Measurements from ENCODE around the gene SEBOX.

The SEBOX gene

DNA sequence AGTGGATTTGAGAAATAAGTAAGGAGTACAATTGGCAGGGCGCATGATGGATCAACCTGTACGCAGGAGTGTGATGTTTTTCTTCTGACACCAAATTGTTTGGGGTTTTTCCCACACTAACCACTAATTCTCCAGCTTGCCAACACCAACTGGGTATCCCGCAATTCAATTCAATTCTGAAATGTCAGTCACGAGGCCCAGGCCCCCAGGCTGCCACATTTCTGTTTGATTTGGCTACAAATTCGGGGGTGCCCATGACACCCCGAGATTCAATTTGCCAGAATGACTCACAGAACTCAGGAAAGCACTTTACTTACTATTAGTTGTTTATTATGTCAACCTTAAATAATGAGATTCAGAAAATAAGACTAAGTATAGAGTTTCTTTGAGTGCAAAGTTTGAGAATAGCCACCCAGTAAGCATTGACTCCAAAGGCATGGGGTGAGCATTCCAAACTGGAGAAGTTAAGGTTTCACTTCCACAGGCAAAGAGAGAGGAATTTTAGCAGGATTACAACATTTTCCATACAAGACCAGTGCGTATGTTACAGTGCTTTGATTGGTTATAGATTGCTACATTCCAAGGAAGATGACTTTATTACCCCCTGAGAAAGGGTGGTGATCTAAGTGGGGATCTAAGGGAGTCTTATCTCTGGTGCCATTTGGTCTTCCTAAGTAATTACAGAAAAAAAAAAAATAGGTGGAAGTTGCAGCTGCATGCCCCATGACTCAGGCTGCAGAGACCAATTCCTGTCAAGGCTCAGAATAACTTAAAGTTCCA, 29.5 kb upstream of the SEBOX start:
- no peak for DNase-seq (ENCODE audit: low read depth in 3 of 3, low spot score in 1 of 3)

DNA sequence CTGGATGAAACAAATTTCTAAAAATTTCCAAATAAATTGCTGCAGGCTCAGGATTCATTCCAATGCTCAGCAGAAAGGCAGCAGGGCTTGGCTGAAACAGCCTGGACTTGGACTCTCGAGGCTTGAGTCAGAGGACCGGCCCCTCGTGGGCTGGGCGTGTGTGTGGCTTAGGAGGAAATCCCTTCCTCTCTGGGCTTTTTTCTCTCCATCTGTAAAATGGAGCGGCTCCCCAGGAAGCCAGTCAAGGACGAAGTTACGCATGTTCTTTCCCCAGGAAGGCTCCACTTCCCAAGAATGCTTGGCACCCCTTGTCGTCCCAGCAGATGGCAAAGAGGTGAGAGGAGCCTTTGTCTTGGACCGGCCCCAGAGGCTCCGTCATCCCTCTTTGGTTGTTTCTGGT, 27.5 kb upstream of the SEBOX start:
- no peak for DNase-seq (ENCODE audit: low read depth in 3 of 3, low spot score in 1 of 3)

DNA sequence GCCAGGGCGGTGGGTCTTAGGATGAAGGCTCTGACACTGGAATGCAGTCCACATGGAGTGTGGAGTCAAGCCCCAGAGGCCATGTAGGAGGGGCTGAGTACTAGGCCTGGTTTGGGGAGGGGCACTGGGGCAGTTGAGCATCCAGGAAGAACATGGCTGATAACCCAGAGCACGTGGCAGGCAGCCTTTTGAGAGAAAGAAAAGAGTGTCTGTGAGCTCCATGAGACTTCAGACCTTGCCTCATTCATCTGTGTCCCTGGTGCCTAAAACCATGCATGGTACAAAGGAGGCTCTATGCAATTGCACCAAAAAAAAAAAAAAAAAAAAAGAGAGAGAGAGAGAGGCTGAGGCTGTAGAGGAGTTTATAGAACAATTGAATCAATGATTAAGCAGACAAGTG, 26.4 kb upstream of the SEBOX start:
- no peak for DNase-seq (ENCODE audit: low read depth in 3 of 3, low spot score in 1 of 3)

DNA sequence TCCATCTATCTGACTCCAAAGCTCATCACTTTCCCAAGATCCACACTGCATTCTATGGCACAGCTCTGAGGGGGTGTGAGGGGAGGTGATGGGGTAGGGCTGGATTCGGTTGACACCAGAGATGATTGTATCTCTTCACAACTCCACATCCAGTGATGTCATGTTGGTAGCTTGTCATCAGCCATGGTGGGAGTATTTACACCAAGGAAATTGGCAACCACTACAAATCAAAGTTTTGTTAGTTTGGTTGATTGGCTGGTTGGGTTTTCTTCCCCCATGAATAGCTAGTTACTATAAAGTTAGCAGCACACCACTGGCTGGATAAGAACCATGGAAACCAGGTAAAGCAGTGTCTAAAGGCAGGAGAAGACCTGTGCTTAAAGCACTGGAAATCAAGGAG, 26.0 kb upstream of the SEBOX start:
- no peak for DNase-seq (ENCODE audit: low read depth in 3 of 3, low spot score in 1 of 3)

GRCh38 chr17:28390563-28390962, 25.6 kb upstream of the SEBOX start:
- DNase-seq (ENCODE audit: low read depth in 3 of 3, low spot score in 1 of 3): no peak

- no peak for DNase-seq (ENCODE audit: low read depth in 3 of 3, low spot score in 1 of 3)
These were observed 25.1 kb upstream of the SEBOX start for GRCh38 chr17:28390141-28390540.

GRCh38 chr17:28388106-28388505, 23.1 kb upstream of the SEBOX start:
- DNase-seq (ENCODE audit: low read depth in 3 of 3, low spot score in 1 of 3): no peak

- DNase-seq (ENCODE audit: low read depth in 3 of 3, low spot score in 1 of 3): no peak
These were observed 21.4 kb upstream of the SEBOX start for GRCh38 chr17:28386391-28386790.

GRCh38 chr17:28385406-28385805, 20.4 kb upstream of the SEBOX start:
- DNase-seq (ENCODE audit: low read depth in 3 of 3, low spot score in 1 of 3): no peak

- no peak for DNase-seq (ENCODE audit: low read depth in 3 of 3, low spot score in 1 of 3)
These were observed 20.0 kb upstream of the SEBOX start for GRCh38 chr17:28385037-28385400.

- DNase-seq (ENCODE audit: low read depth in 3 of 3, low spot score in 1 of 3): peak in 2 of 3 donors; percentile 24 to 43
These were observed 19.5 kb upstream of the SEBOX start for GRCh38 chr17:28384281-28385036.

DNA sequence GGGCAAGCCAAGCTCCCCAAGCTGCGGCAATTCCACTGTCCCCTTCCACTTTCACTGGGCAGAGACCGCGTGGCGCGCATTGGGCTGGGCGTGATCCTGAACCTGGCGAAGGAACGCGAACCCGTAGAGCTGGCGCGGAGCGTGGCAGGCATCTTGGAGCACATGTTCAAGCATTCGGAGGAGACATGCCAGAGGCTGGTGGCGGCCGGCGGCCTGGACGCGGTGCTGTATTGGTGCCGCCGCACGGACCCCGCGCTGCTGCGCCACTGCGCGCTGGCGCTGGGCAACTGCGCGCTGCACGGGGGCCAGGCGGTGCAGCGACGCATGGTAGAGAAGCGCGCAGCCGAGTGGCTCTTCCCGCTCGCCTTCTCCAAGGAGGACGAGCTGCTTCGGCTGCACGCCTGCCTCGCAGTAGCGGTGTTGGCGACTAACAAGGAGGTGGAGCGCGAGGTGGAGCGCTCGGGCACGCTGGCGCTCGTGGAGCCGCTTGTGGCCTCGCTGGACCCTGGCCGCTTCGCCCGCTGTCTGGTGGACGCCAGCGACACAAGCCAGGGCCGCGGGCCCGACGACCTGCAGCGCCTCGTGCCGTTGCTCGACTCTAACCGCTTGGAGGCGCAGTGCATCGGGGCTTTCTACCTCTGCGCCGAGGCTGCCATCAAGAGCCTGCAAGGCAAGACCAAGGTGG, 16.3 kb upstream of the SEBOX start:
- no peak for DNase-seq (ENCODE audit: low read depth in 3 of 3, low spot score in 1 of 3)

- no peak for DNase-seq (ENCODE audit: low read depth in 3 of 3, low spot score in 1 of 3)
These were observed 15.1 kb upstream of the SEBOX start for GRCh38 chr17:28379814-28380801.

- DNase-seq (ENCODE audit: low read depth in 3 of 3, low spot score in 1 of 3): no peak
These were observed 7.9 kb upstream of the SEBOX start for GRCh38 chr17:28372945-28373274.

GRCh38 chr17:28372203-28372944, 7.4 kb upstream of the SEBOX start:
- no peak for DNase-seq (ENCODE audit: low read depth in 3 of 3, low spot score in 1 of 3)

DNA sequence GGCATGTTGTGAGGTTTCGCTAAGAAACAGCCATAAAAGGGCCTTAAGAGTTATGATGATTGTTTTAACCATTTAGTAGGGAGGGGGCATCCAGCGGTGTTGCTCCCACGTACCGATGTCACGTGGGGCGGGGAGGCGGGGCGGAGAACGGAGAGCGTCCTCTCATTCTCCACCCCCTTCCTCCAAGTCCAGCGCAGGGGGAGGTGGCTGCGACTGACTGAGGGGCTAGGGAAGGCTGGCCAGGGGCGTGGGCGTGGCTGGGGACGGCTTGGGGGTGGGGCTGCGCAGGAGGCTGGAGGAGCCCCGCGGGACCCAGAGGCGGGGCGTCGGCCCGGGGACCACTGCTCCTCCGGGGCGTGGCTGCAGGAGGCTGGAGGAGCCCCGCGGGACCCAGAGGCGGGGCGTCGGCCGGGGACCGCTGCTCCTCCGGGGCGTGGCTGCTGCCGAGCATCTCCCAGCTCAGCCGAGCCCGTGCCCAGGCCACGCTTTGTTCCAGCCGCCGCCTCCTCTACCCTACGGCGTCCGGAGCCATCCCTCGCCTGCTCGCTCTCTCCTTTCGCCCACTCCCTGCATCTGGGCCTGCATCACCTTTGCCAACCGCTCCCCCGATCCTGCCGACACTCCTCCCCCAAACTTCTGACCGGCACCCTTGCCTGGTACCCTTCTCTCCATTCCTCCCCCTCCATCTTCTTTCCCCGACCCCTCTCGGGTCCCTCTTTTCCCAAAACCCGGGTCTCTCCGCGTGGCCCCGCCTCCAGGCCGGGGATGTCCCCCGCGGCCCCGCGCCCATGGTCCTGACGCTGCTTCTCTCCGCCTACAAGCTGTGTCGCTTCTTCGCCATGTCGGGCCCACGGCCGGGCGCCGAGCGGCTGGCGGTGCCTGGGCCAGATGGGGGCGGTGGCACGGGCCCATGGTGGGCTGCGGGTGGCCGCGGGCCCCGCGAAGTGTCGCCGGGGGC, 6.5 kb upstream of the SEBOX start, which contains the start of gene SARM1:
Gene SARM1, plus strand, starts transcription at position 450 of the 958 bp plus-strand sequence. Its CDS starts 339 bp downstream, at position 789.
- peak; percentile 38 to 73 (median 50) for DNase-seq (ENCODE audit: low read depth in 3 of 3, low spot score in 1 of 3)

DNA sequence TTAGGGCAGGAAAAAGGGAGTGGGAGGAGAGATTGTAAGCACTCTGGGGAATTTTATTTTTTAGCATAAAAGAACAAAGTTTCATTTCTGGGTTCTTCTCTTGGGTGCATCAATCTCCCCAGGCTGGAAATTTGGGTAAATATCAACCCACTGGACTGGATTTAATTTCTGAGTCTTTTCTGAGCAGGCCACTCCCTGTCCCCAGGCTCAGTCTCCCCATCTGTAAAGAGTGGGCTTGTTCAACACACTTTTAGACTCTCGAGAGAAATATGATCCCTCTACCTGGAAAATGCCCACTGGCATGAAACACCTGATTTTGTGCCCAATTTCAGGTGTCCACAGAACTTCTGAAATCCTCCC, 5.7 kb upstream of the SEBOX start:
- DNase-seq (ENCODE audit: low read depth in 3 of 3, low spot score in 1 of 3): no peak

DNA sequence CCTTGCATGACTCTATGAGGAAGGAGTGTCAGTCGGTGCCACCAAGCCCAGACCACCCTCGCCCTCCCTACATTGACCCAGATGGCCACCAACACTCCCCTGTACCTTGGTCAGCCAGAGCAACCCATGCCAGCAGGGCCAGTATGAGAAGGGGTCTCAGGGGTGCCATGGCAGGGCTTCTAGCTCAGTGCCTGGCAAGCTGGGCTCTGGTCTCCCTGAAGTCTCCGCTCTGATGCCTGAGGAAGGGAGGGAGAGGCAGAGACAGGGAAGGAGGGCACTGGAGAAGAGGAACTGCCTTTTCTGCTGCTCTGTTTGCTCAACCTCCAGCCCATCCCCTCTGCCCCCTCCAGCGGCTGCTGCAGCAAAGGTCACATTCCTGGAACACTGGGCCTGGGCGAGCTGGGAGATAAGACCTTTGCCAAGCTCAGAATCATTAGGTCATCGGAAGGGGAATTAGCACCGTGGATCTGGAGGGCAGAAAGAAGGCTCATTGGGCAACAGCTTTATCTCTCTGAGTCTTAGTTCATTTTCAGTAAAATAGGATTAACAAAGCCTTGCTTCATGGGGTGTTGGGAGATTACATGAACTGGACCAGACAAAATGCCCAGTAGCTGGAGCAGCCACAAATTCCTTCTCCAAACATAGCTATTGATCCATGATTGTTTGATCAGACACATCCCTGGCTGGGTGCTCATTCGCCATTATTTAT, 5.2 kb upstream of the SEBOX start, which contains the start of gene VTN:
Gene VTN, minus strand, starts transcription at position 273 of the 709 bp plus-strand sequence. Its CDS starts 104 bp downstream, at position 169.
- DNase-seq (ENCODE audit: low read depth in 3 of 3, low spot score in 1 of 3): no peak

Measured in stimulated activated CD4-positive, alpha-beta T cell treated with anti-CD3 and anti-CD28 coated beads, TNF-alpha, amount 100 ng/mL, for 1 hour (primary cell).